IMR-90 (cell line): Measurements from ENCODE around the gene HCLS1. TPM values are rescaled to one million over a fixed set of nuclear protein-coding genes. Genes with fewer than 3 reads are reported as not detected.

Source experiments
- ATAC-seq: fragments of 200-7000 bp; cut with Tn5 transposase; 2 replicates; pipeline ENCODE4 v1.9.1; 2020; ENCODE audit warnings: low read depth, mild to moderate bottlenecking, moderate library complexity
- BruUV-seq: library from RNA; stranded (reverse); fragments of 400-500 nt; replicated peaks from 2 replicates; lab custom pipeline; 2021; lab: Mats Ljungman, UMichigan
- CTCF ChIA-PET: fragments of 300-600 bp; formaldehyde crosslinking; extraction: SDS; loops from one replicate; lab custom pipeline; 2021; ENCODE audit warnings: antibody characterized with exemption; lab: Yijun Ruan, JAX
- POLR2A ChIA-PET: fragments of 300-600 bp; sonication (Branson Sonifier 250); formaldehyde crosslinking; loops from one replicate; lab custom pipeline; 2022; ENCODE audit warnings: antibody characterized with exemption; ENCODE audit not compliant: unreplicated experiment; lab: Charles Lee
- DNase-seq: peaks from one replicate; pipeline ENCODE4 v3.0.0; 2013
- H2AFZ ChIP-seq: replicated peaks from 2 replicates; pipeline ENCODE3; 2013; ENCODE audit warnings: low read length, mild to moderate bottlenecking; ENCODE audit not compliant: poor library complexity
- H2AK5ac ChIP-seq: 2 replicates; pipeline ENCODE4 v1.6.1; 2013; ENCODE audit warnings: low read depth, low read length, inconsistent platforms
- H2AK9ac ChIP-seq: replicated peaks from 2 replicates; pipeline ENCODE3; 2013; ENCODE audit warnings: mild to moderate bottlenecking, low read depth, low read length, moderate library complexity; ENCODE audit not compliant: poor library complexity
- H2BK120ac ChIP-seq: 2 replicates; pipeline ENCODE4 v1.6.1; 2013; ENCODE audit warnings: low read depth, low read length, inconsistent platforms
- H2BK15ac ChIP-seq: 3 replicates; pipeline ENCODE4 v1.6.1; 2013; ENCODE audit warnings: low read depth, low read length, inconsistent platforms
- H2BK20ac ChIP-seq: 2 replicates; pipeline ENCODE4 v1.6.1; 2013; ENCODE audit warnings: low read depth, mild to moderate bottlenecking, inconsistent platforms, low read length, moderate library complexity
- H2BK5ac ChIP-seq: 2 replicates; pipeline ENCODE4 v1.6.1; 2013; ENCODE audit warnings: mild to moderate bottlenecking, low read depth, low read length, inconsistent platforms; ENCODE audit not compliant: poor library complexity, severe bottlenecking
- H3K14ac ChIP-seq: replicated peaks from 2 replicates; pipeline ENCODE4 v1.6.1; 2013; ENCODE audit warnings: low read depth, low read length, inconsistent platforms
- H3K18ac ChIP-seq: 2 replicates; pipeline ENCODE4 v1.6.1; 2013; ENCODE audit warnings: low read depth, low read length, control low read depth
- H3K23ac ChIP-seq: 2 replicates; pipeline ENCODE4 v1.6.1; 2013; ENCODE audit warnings: low read depth, low read length, inconsistent platforms
- H3K27ac ChIP-seq: 2 replicates; pipeline ENCODE4 v1.5.1; 2013; ENCODE audit warnings: mild to moderate bottlenecking, control low read depth, low read length; ENCODE audit not compliant: insufficient read depth
- H3K27me3 ChIP-seq: 2 replicates; pipeline ENCODE4 v1.6.1; 2013; ENCODE audit warnings: low read length; ENCODE audit not compliant: control insufficient read depth, insufficient read depth
- H3K36me3 ChIP-seq: 2 replicates; pipeline ENCODE4 v1.6.1; 2013; ENCODE audit warnings: low read length, mixed read lengths; ENCODE audit not compliant: control insufficient read depth, insufficient read depth
- H3K4ac ChIP-seq: 2 replicates; pipeline ENCODE4 v1.6.1; 2013; ENCODE audit warnings: low read depth, low read length, inconsistent platforms
- H3K4me1 ChIP-seq: 2 replicates; pipeline ENCODE4 v1.6.1; 2013; ENCODE audit warnings: low read length, mixed read lengths; ENCODE audit not compliant: control insufficient read depth, insufficient read depth
- H3K4me2 ChIP-seq: 2 replicates; pipeline ENCODE4 v1.6.1; 2013; ENCODE audit warnings: low read depth, mild to moderate bottlenecking, control low read depth, low read length, moderate library complexity
- H3K4me3 ChIP-seq: 2 replicates; pipeline ENCODE4 v1.5.1; 2013; ENCODE audit warnings: low read depth, mild to moderate bottlenecking, control low read depth, low read length, moderate library complexity; ENCODE audit not compliant: insufficient read depth
- H3K56ac ChIP-seq: 2 replicates; pipeline ENCODE4 v1.6.1; 2013; ENCODE audit warnings: low read length, inconsistent platforms; ENCODE audit not compliant: insufficient read depth; ENCODE audit errors: extremely low read depth
- H3K79me1 ChIP-seq, 2 experiments: 2 replicates each; pipeline ENCODE4 v1.6.1; 2013; ENCODE audit warnings: low read length in 2 of 2, inconsistent platforms in 1 of 2, low read depth in 1 of 2
- H3K9ac ChIP-seq: 2 replicates; pipeline ENCODE4 v1.6.1; 2013; ENCODE audit warnings: low read depth, low read length, control low read depth
- H3K9me1 ChIP-seq: 2 replicates; pipeline ENCODE4 v1.6.1; 2013; ENCODE audit warnings: low read length, inconsistent platforms; ENCODE audit not compliant: insufficient read depth
- H3K9me3 ChIP-seq: 2 replicates; pipeline ENCODE4 v1.6.1; 2013; ENCODE audit warnings: low read length; ENCODE audit not compliant: control insufficient read depth, insufficient read depth
- H4K20me1 ChIP-seq: 2 replicates; pipeline ENCODE4 v1.6.1; 2013; ENCODE audit warnings: low read length, inconsistent platforms; ENCODE audit not compliant: insufficient read depth
- H4K5ac ChIP-seq: 2 replicates; pipeline ENCODE4 v1.6.1; 2013; ENCODE audit warnings: mild to moderate bottlenecking, low read depth, low read length, control low read depth
- H4K8ac ChIP-seq, 2 experiments: 2 replicates each; pipeline ENCODE4 v1.6.1; 2013; ENCODE audit warnings: low read depth in 2 of 2, low read length in 2 of 2, control low read depth in 1 of 2, inconsistent platforms in 1 of 2
- H4K91ac ChIP-seq: 2 replicates; pipeline ENCODE4 v1.6.1; 2013; ENCODE audit warnings: low read depth, low read length, inconsistent platforms; ENCODE audit not compliant: insufficient read depth
- BHLHE40 ChIP-seq: fragments of 150-350 bp; IDR thresholded peaks from 2 replicates; pipeline ENCODE4 v1.6.1; 2016; ENCODE audit warnings: mild to moderate bottlenecking, low read depth, low read length
- CEBPB ChIP-seq: IDR thresholded peaks from 2 replicates; pipeline ENCODE4 v1.6.1; 2012; ENCODE audit warnings: low read depth, low read length, improper control_type of control experiment
- CHD1 ChIP-seq: IDR thresholded peaks from 2 replicates; pipeline ENCODE4 v1.6.1; 2012; ENCODE audit warnings: low read depth, low read length, improper control_type of control experiment
- CTCF ChIP-seq: conservative IDR thresholded peaks from 2 replicates; pipeline ENCODE4 v1.5.1; 2012; ENCODE audit warnings: mild to moderate bottlenecking, low read depth, low read length, improper control_type of control experiment
- MAZ ChIP-seq: IDR thresholded peaks from 2 replicates; pipeline ENCODE4 v1.6.1; 2012; ENCODE audit warnings: low read depth, mild to moderate bottlenecking, low read length, improper control_type of control experiment, moderate library complexity, borderline replicate concordance
- WGBS, 2 experiments: methylation state at CpG; one replicate each; pipeline versions ENCODE4 v1.1.5 to v1.1.7; 2013; ENCODE audit warnings: missing lambda C conversion rate in 2 of 2; ENCODE audit not compliant: insufficient read length in 1 of 2; ENCODE audit errors: extremely low coverage in 2 of 2; 5-methylcytosine and 5-hydroxymethylcytosine counted together
- dilution Hi-C: fragments of 300-500 bp; cut with HindIII; formaldehyde crosslinking; loops from one replicate; pipeline ENCODE4 v1.14.3; 2018; ENCODE audit warnings: low sequenced_read_pairs; ENCODE audit not compliant: unreplicated experiment
- in situ Hi-C: fragments of 300-500 bp; cut with MboI; formaldehyde crosslinking; loops from 3 replicates; pipeline ENCODE4 v1.14.3; 2019; ENCODE audit warnings: low sequenced_read_pairs, inconsistent platforms, mixed read lengths
- intact Hi-C: fragments of 100-400 bp; cut with micrococcal nuclease; formaldehyde crosslinking; loops from 2 replicates; pipeline ENCODE4 v1.10.0; 2022
- polyA plus RNA-seq, 3 experiments: library from polyadenylated mRNA; depleted of rRNA; stranded (reverse); fragments of >200 nt; gene quantifications; 2 replicates each; pipeline ENCODE4 v1.2.3, GENCODE V29; 2012; ENCODE audit warnings: low replicate concordance in 1 of 3
- total RNA-seq: library from RNA; depleted of rRNA; stranded (reverse); fragments of >200 nt; gene quantifications from 2 replicates; pipeline ENCODE4 v1.2.3, GENCODE V29; 2012
- TF ChIP-seq, protein P1 (sequence below): fragments of 150-350 bp; IDR thresholded peaks from 2 replicates; pipeline ENCODE4 v1.6.1; 2016; ENCODE audit warnings: low read depth, mild to moderate bottlenecking, low read length, moderate library complexity, borderline replicate concordance

HCLS1 gene
- total and polyA plus RNA-seq, 2 of the 4 experiments (the other 2 are of a cell fraction) = 0.54 to 0.67 TPM

GRCh38 chr3:121659586-121659985 lies 1.1 kb downstream of the HCLS1 start:
- H2AK9ac ChIP-seq = no peak overlapping the region
- H3K23ac ChIP-seq = no peak overlapping the region
- no peak overlapping the region for H3K56ac ChIP-seq
- H3K18ac ChIP-seq = no peak overlapping the region
- H3K9me1 ChIP-seq = peaks cover 6% of the 10 kb centered on the region; the same call in 1 of the 2 replicates
- intact Hi-C loops = no loop called here
- H2BK5ac ChIP-seq = no peak overlapping the region
- H3K14ac ChIP-seq = no peak overlapping the region
- no peaks in the 10 kb centered on the region for H3K9me3 ChIP-seq
- no peaks in the 10 kb centered on the region for H3K79me1 ChIP-seq
- H2BK120ac ChIP-seq = no peak overlapping the region
- no peak overlapping the region for H3K4me3 ChIP-seq
- no peaks in the 10 kb centered on the region for H3K4me1 ChIP-seq
- H3K4me2 ChIP-seq = no peak overlapping the region
- ChIA-PET CTCF (no interaction called here), POLR2A (no interaction called here)
- in situ Hi-C loops = no loop called here
- no peaks in the 10 kb centered on the region for H4K20me1 ChIP-seq
- no peak overlapping the region for H2AK5ac ChIP-seq
- no peak overlapping the region for H3K4ac ChIP-seq
- no peaks in the 10 kb centered on the region for H3K27me3 ChIP-seq
- ATAC-seq = no peak
- H3K9ac ChIP-seq = no peak overlapping the region
- no peak overlapping the region for H4K8ac ChIP-seq
- no peak for TF ChIP-seq BHLHE40
- TF ChIP-seq MAZ = no peak
- TF ChIP-seq CEBPB = no peak
- no peak for TF ChIP-seq CHD1
- TF ChIP-seq, protein P1, sequence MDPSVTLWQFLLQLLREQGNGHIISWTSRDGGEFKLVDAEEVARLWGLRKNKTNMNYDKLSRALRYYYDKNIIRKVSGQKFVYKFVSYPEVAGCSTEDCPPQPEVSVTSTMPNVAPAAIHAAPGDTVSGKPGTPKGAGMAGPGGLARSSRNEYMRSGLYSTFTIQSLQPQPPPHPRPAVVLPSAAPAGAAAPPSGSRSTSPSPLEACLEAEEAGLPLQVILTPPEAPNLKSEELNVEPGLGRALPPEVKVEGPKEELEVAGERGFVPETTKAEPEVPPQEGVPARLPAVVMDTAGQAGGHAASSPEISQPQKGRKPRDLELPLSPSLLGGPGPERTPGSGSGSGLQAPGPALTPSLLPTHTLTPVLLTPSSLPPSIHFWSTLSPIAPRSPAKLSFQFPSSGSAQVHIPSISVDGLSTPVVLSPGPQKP = no peak
- TF ChIP-seq CTCF = no peak
- H3K27ac ChIP-seq = no peak overlapping the region
- H4K5ac ChIP-seq = no peak overlapping the region
- no CpG with 5 or more reads among the region's 3 CpGs for WGBS, 2 experiments
- dilution Hi-C loops = no loop called here
- H3K36me3 ChIP-seq = peaks cover 15% of the 10 kb centered on the region
- no peak for DNase-seq
- no peak overlapping the region for H2BK15ac ChIP-seq
- no TSS peak for BruUV-seq
- H2AFZ ChIP-seq = no peak overlapping the region
- H2BK20ac ChIP-seq = no peak overlapping the region
- H4K91ac ChIP-seq = no peak overlapping the region
